ENCODE measurements around the gene SIRT1.
"Not testable (repeated sequence)": the region's sequence is repeated elsewhere in the genome, so short reads cannot be mapped to it uniquely, and the experiment has no call there.

SIRT1 gene

DNA sequence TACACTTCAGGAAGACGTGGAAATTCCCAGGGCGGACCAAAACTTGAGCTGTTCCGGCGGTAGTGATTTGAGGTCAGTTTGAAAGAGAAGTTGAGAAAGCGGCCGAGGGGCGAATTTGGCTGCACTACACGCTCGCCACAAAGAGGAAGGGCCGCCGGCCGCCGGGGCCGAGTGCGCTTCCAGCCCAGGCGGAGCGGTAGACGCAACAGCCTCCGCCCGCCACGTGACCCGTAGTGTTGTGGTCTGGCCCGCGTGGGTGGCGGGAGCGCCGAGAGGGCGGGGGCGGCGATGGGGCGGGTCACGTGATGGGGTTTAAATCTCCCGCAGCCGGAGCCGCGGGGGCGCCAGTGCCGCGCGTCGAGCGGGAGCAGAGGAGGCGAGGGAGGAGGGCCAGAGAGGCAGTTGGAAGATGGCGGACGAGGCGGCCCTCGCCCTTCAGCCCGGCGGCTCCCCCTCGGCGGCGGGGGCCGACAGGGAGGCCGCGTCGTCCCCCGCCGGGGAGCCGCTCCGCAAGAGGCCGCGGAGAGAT is at the start of gene SIRT1:
TSS of gene SIRT1 (plus strand) at position 344 of the 529 bp plus-strand sequence. CDS start at position 410, 66 bp downstream.
- peak; percentile 96 for DNase-seq

DNA sequence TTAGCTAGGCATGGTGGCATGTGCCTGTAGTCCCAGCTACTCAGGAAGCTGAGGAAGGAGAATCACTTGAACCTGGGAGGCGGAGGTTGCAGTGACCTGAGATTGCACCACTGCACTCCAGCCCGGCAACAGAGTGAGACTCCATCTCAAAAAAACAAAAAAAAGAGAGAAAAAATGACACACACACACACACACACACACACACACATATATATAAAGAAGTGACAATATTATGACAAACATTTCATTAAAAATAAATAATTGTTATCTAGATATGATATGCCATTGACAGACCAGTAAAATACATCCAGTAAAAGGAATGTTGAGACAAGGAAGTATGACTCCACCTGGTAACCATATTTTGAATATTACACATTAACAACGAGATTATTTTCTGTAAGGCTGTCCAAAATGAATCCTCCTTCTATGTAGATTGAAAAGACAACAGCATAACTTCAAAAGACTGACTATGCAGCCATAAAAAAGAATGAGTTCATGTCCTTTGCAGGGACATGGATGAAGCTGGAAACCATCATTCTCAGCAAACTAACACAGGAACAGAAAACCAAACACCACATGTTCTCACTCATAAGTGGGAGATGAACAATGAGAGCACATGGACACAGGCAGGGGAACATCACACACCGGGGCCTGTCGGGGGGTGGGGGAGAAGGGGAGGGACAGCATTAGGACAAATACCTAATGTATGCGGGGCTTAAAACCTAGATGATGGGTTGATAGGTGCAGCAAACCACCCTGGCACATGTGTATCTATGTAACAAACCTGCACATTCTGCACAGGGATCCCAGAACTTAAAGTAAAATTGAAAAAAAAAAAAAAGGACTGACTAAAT is 48.7 kb upstream of the SIRT1 start:
- DNase-seq, result not testable (repeated sequence)

GRCh38 chr10:67836488-67836887 is 48.0 kb upstream of the SIRT1 start:
- DNase-seq, result no peak

- no peak for DNase-seq
Observed at GRCh38 chr10:67836972-67837371, 47.5 kb upstream of the SIRT1 start.

- no peak for DNase-seq
Observed at GRCh38 chr10:67837541-67838314, 46.7 kb upstream of the SIRT1 start, which contains the start of gene DNAJC12. TSS of gene DNAJC12 (minus strand) at chr10:67838188. CDS start at chr10:67838011, 177 bp downstream.

DNA sequence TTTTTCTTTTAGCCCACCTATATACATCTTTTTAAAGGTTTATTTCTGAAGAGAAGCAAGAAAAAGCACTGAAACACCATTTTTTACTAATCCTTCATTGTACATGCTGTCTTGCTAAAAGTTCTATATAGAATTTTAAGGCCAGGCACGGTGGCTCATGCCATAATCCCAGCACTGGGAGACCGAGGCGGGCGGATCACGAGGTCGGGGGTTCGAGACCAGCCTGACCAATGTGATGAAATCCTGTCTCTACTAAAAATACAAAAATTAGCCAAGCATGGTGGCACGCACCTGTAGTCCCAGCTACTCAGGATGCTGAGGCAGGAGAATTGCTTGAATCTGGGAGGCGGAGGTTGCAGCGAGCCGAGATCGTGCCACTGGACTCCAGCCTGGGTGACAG is 44.9 kb upstream of the SIRT1 start:
- not testable (repeated sequence) for DNase-seq

DNA sequence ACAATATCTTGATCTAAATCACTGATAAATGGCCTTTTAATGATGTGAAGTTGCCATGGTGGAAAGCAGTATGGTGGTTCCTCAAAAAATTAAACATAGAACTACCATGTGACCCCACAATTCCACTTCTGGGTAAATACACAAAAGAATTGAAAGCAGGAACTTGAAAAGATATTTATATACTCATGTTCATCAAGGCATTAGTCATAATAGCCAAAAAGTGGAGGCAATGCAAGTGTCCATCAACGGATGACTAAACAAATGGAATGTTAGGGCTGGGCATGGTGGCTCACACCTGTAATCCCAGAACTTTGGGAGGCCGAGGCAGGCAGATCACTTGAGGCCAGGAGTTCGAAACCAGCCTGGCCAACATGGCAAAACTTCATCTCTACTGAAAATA is 44.5 kb upstream of the SIRT1 start:
- DNase-seq, result no peak

GRCh38 chr10:67841737-67842136 is 42.7 kb upstream of the SIRT1 start:
- DNase-seq, result no peak

DNA sequence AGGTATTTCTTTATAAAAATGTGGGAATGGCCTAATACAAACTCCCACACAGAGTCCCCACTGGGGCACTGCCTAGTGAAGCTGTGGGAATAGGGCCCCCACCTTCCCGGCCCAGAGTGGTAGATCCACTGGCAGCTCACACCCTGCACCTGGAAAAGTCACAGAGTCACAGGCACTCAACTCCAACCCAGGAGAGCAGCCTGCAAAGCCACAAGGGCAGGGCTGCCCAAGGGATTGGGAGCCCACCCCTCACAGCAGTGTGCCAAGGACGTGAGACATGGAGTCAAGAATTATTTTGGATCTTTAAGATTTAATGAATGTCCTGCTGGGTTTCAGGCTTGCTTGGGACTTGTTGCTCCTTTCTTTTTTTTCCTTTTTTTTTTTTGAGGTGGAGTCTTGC is 41.2 kb upstream of the SIRT1 start:
- no peak for DNase-seq

DNA sequence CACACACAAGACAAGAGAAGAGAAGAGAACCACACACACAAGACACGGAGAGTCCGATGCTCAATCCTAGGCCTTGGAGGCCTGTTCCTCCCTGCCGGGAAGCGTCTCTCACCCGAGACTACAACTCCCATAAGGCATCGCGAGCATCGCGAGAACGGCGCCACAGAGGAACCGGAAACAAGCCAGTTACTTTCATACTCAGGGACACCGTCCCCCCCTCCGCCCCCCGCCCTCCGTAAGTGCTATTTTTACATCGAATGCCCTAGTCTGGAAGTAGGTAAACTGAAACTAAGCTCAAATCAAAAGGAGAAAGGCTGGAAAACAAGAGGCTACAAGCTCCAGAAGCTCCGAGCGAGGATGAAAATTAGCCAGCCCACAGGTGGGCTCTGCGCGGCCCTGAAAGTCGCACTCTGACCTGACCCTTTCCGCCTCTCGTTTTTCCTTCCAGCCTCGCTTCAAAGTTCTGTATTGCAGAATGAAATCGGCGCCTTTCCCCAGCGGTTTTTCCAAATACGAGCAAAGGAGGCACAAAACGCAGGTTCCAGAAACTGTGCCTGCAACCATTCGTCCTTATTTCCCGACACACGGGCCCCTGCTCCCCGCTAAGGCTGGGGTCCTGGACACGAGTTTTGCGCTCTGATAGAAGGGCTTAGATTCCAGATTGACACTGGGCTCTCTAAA is 35.0 kb upstream of the SIRT1 start:
- peak; percentile 93 for DNase-seq

- no peak for DNase-seq
Observed at GRCh38 chr10:67851186-67851585, 33.3 kb upstream of the SIRT1 start.

DNA sequence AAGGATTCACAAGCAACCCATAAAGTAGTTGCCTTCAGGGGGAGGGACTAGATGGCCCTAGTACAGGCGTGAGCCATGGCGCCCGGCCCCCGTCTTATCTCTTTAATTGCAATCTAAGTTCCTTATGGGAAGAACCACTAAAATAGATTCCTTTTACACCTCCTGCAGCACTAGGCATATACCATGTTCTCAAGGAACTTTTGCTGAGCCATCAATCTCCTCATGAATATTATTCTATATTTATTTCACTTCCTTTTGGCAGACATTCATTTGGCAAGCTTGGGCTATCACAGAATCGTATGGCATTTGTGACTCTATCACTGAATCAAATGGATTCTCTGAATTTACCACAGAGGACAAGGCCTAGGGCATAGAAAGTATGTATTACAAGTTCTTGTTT is 31.7 kb upstream of the SIRT1 start:
- no peak for DNase-seq

GRCh38 chr10:67853512-67853911 is 30.9 kb upstream of the SIRT1 start:
- no peak for DNase-seq

- DNase-seq, result no peak
Observed at GRCh38 chr10:67858971-67859370, 25.5 kb upstream of the SIRT1 start.

DNA sequence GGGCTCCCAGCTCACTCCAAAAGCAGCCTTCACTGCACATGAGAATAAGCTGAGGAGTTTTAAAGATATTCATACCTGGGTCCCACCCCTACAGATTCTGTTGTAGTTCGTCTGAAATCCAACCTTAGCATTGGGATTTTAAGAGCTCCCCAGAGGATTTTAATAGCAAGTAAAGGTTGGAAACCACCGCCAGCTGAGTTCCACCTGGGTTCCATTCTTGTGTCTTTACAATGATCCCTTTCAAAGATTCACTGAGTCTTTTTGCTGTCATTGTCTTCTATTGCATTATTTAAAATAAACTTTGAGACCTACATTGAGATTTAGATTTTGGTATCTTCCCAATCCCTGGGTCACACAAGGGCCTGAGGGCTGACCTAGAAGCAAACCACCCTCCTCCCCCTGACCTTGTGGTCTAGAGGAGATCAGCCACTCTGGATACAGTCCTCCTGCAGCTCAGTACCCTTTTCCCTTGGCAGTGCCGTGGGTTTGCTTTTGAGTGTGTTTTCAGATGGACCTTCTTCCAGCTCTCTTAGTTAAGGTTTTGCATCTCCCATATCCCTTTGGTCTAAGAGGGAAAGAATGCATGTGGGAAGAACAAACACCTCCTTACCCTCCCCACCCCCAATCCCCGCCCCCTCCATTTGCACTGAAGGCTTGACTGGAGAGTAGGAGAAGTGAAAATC is 22.6 kb upstream of the SIRT1 start:
- no peak for DNase-seq

- no peak for DNase-seq
Observed at GRCh38 chr10:67863094-67863493, 21.4 kb upstream of the SIRT1 start.

DNA sequence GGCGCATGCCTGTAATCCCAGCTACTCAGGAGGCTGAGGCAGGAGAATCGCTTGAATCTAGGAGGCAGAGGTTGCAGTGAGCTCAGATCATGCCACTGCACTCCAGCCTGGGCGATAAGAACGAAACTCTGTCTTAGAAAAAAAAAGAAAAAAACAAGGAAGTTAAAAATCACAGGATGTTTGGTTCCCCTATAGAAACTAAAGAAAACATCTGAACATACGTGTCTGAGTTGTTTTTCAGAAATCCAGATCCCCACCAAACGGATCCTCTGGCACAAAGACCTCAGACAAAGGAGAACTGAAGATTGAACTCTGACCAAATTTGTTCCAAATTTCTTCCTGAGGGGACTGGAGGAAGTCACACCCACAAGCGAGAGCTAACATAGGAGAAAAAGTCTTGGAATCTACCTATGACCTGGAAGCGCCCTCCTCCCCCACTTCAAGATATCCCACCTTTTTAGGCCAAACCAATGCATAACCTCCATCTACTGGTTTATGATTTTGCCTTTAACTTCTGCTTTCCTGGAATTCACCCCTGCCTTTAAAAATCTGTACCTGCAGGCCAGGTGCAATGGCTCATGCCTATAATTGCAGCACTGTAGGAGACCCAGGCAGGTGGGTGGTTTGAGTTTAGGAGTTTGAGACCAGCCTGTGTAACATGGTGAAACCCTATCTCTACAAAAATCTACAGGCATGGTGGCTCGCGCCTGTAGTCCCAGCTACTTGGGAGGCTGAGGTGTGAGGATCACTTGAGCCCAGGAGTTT is 19.7 kb upstream of the SIRT1 start:
- DNase-seq, result no peak

DNA sequence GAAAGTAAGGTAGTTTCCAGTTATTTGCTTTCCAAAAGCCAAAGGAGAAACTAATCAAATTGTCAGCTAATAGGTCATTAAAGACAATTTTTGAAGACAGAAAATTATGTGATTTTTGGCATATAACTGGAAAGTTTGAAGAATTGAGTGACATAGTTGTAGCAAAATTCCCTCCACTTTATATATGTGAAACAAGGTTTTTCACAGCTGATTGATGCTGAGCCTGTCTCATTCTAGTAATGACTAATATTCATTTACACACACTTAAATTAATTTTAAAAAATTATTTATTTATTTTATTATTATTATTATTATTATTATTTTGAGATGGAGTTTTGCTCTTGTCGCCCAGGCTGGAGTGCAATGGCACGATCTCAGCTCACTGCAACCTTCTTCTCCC is 16.3 kb upstream of the SIRT1 start:
- no peak for DNase-seq

DNA sequence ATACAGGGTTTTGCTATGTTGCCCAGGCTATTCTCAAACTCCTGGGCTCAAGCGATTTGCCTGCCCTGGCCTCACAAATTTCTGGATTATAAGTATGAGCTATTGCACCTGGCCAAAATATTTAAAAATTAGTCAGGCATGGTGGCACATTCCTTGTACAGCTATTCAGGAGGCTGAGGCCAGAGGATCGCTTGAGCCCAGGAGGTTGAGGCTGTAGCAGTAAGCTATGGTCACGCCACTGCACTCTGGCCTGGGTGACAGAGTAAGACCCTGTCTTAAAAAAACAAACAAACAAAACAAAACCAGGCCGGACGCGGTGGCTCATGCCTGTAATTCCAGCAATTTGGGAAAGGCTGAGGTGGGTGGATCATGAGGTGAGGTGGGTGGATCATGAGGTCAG is 14.5 kb upstream of the SIRT1 start:
- DNase-seq, result no peak

DNA sequence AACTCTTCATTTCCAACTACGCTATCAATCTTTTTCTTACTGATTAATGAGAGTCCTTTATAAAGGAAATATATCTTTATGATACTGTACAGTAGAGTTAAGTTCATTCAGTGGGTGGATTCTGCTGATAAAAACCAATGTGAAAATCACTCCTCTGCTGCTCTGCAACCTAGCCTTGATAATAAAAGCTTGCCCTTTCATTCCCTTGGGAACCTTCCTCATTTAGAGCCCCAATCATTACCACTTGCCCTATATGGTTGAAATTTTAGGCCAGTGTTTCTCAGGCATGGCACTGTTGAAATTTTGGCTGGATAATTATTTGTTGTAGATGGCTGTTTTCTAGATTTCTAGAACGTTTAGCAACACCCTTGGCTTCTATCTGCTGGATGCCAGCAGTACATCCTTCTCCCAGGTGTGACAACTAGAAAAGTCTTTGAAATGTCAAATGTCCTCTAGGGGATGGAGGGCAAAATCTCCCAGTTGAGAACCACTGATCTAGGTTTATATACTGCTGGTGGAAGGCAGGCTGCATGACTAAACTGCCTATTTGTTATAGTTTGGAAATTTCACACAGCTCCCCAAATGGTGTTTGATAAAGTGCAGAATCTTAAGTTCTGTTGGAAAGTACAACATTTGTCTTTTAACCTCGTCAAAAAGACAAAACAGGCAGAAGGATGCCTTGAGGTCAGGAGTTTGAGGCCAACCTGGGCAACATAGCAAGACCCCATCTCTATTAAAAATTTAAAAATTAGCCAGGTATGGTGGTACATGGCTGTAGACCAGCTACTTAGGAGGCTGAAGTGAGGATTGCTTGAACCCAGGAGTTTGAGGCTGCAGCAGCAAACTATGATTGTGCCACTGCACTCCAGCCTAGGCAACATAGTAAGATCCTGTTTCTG is 8.9 kb upstream of the SIRT1 start:
- DNase-seq, result no peak

DNA sequence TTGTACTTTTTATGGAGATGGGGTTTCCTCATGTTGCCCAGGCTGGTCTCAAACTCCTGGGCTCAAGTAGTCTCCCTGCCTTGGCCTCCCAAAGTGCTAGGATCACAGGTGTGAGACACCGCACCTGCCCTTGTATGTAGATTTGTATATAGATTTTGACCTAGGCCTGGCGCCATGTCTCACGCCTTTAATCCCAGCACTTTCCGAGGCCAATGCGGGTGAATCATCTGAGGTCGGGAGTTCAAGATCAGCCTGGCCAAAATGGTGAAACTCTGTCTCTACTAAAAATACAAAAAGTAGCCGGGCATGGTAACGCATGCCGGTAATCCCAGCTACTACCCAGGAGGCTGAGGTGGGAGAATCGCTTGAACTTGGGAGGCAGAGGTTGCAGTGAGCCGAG is 7.0 kb upstream of the SIRT1 start:
- not testable (repeated sequence) for DNase-seq
